Thyroid gland (tissue), 4 donors: ENCODE measurements around the gene CGGBP1. TPM values are rescaled to one million over a fixed set of nuclear protein-coding genes. Genes with fewer than 3 reads are reported as not detected.
A peak's percentile ranks its signal among the peaks of the same experiment; 100 is the strongest.

Source experiments
- DNase-seq, 2 donors: peaks; one replicate each; pipeline ENCODE4 v3.0.0-alpha.2; 2019
- H3K27ac ChIP-seq, 3 donors: fragments of 200-600 bp; sonication (generic); 1 replicate in 2 of 3; 2 replicates in 1 of 3; pipeline ENCODE4 v1.5.1; 2016 to 2019; ENCODE audit warnings: mild to moderate bottlenecking in 1 of 3, moderate library complexity in 1 of 3
- H3K27me3 ChIP-seq: fragments of 200-600 bp; sonication (generic); one replicate; pipeline ENCODE4 v1.5.1; 2019
- H3K36me3 ChIP-seq, 2 donors: fragments of 200-600 bp; sonication (generic); one replicate each; pipeline ENCODE4 v1.5.1; 2016 to 2019
- H3K4me1 ChIP-seq, 2 donors: fragments of 200-600 bp; sonication (generic); one replicate each; pipeline ENCODE4 v1.5.1; 2017 to 2019
- H3K4me3 ChIP-seq, 3 donors: fragments of 200-600 bp; sonication (generic); replicated peaks in 1 of 3; 1 replicate in 2 of 3; 2 replicates in 1 of 3; pipeline ENCODE4 v1.5.1; 2016; ENCODE audit warnings: mild to moderate bottlenecking in 1 of 3
- H3K9me3 ChIP-seq: fragments of 200-600 bp; sonication (generic); one replicate; pipeline ENCODE4 v1.5.1; 2017
- POLR2A ChIP-seq, 2 donors: fragments of 450-650 bp; IDR thresholded peaks; one replicate each; pipeline ENCODE4 v1.6.1; 2017; ENCODE audit warnings: antibody characterized with exemption in 2 of 2, mild to moderate bottlenecking in 2 of 2, moderate library complexity in 1 of 2
- WGBS, 2 donors: methylation state at CpG; one replicate each; pipeline ENCODE4 v1.1.5; 2017; 5-methylcytosine and 5-hydroxymethylcytosine counted together
- intact Hi-C: fragments of 100-400 bp; cut with DNase I; formaldehyde crosslinking; loops from one replicate; pipeline ENCODE4 v1.15.1; 2023
- total RNA-seq, 4 donors: library from RNA; depleted of rRNA; stranded (reverse); fragments of >200 nt; gene quantifications; one replicate each; pipeline ENCODE4 v1.2.3, GENCODE V29; 2016
- TF ChIP-seq, protein P1 (sequence below), 6 experiments: fragments of 200-600 bp in 3 of 6; fragments of 450-650 bp in 3 of 6; sonication (generic) in 3 of 6; IDR thresholded peaks; one replicate each; pipeline ENCODE4 v1.5.1; 2016 to 2019; ENCODE audit warnings: antibody characterized with exemption in 6 of 6, mild to moderate bottlenecking in 2 of 6, inconsistent platforms in 1 of 6, moderate library complexity in 1 of 6

CGGBP1 gene
- total RNA-seq, 4 donors from 2014 or later = 85.7 to 122 (median 90.9) TPM

DNA sequence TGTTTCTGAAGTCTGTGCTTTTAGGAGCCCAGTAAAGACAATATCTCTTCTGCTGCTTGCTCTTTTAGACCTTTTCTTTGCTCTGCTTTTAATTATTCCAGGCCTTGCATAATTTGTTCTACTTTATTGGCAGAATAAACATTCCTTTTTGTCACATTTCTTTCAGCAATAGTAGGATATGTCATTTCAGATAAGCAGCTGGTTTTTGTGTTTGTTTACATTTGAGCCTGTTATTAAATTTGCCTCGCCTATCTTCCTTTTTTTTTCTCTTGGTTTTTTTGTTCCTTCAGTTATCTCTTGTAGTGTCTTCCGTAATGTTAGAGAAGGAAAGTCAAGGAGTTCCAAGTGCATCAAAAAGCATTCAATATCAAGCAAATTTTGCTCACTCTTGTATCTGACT, 16.7 kb upstream of the CGGBP1 start:
- H3K27ac ChIP-seq = no peak overlapping the region
- no peaks in the 10 kb centered on the region for H3K36me3 ChIP-seq
- H3K4me1 ChIP-seq = peaks cover 17 to 20% of the 10 kb centered on the region in 2 donors
- 74 to 77% methylated on average over 2 of the region's 2 CpGs for WGBS, 2 donors
- no peaks in the 10 kb centered on the region for H3K27me3 ChIP-seq
- H3K4me3 ChIP-seq = no peak overlapping the region
- H3K9me3 ChIP-seq = no peaks in the 10 kb centered on the region
- DNase-seq = no peak
- TF ChIP-seq POLR2A (IDR thresholded peaks at IDR 0.05) = no peak
- TF ChIP-seq, protein P1, sequence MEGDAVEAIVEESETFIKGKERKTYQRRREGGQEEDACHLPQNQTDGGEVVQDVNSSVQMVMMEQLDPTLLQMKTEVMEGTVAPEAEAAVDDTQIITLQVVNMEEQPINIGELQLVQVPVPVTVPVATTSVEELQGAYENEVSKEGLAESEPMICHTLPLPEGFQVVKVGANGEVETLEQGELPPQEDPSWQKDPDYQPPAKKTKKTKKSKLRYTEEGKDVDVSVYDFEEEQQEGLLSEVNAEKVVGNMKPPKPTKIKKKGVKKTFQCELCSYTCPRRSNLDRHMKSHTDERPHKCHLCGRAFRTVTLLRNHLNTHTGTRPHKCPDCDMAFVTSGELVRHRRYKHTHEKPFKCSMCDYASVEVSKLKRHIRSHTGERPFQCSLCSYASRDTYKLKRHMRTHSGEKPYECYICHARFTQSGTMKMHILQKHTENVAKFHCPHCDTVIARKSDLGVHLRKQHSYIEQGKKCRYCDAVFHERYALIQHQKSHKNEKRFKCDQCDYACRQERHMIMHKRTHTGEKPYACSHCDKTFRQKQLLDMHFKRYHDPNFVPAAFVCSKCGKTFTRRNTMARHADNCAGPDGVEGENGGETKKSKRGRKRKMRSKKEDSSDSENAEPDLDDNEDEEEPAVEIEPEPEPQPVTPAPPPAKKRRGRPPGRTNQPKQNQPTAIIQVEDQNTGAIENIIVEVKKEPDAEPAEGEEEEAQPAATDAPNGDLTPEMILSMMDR (IDR thresholded peaks at IDR 0.05) = no peak
- intact Hi-C loops = no loop called here

DNA sequence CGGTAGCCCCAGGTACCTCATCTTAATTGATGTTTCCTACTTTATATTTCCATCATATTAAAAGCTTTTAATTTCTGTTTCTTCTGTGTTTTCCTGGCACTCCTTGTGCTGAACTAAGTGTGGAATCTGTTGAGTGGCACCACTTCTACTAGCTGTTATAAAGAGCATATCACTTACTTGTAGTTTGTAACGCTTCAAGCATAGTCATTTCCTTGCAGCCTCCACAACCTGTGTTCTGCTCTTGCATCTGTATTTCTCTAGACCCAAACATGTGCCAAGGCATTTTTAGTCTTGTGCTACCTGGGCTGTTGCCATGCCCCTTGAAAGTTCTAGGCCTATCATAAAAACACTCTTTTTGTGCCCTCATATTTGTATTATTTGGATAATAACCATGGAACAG, 16.3 kb upstream of the CGGBP1 start:
- 65 to 77% methylated on average over 2 of the region's 2 CpGs for WGBS, 2 donors
- Histone ChIP-seq H3K27me3 (no peaks in the 10 kb centered on the region), H3K9me3 (no peaks in the 10 kb centered on the region), H3K27ac (no peak overlapping the region), H3K36me3 (no peaks in the 10 kb centered on the region), H3K4me3 (no peak overlapping the region), H3K4me1 (peaks cover 17 to 20% of the 10 kb centered on the region in 2 donors)
- peak; percentile 12 to 31 for DNase-seq
- TF ChIP-seq, protein P1 (IDR thresholded peaks at IDR 0.05) = no peak
- TF ChIP-seq POLR2A (IDR thresholded peaks at IDR 0.05) = no peak
- intact Hi-C loops = no loop called here

DNA sequence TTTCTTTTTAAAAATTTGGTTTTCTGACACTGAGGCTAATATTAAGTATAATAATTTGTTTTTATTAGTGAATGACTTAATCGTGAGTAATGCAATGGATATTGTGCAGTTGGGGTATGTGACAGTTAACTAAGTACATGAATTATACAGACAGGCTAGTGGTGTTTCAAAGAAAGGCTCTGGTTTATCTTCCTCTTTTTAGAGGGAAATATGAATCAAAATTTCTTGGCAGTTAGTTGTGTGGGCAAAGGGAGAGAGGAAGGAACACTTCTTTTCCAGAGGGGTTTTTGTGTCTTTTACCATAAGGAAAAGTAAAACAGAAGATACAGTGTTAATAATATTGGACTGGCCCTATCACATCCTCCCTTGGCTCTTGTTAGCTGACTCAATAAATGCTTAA, 2.9 kb upstream of the CGGBP1 start:
- 56 to 78% methylated on average over 1 of the region's 1 CpG for WGBS, 2 donors
- intact Hi-C loops = loop anchor here (10.0 kb wide), 1 partner anchor 93 kb away; no protein-coding TSS in a partner anchor
- H3K4me1 ChIP-seq = peaks cover 27 to 36% of the 10 kb centered on the region in 2 donors
- H3K27me3 ChIP-seq = no peaks in the 10 kb centered on the region
- no peak for TF ChIP-seq POLR2A (IDR thresholded peaks at IDR 0.05)
- TF ChIP-seq, protein P1 (IDR thresholded peaks at IDR 0.05) = no peak
- no peaks in the 10 kb centered on the region for H3K36me3 ChIP-seq
- no peak for DNase-seq
- no peak overlapping the region for H3K4me3 ChIP-seq
- H3K9me3 ChIP-seq = no peaks in the 10 kb centered on the region
- no peak overlapping the region for H3K27ac ChIP-seq

DNA sequence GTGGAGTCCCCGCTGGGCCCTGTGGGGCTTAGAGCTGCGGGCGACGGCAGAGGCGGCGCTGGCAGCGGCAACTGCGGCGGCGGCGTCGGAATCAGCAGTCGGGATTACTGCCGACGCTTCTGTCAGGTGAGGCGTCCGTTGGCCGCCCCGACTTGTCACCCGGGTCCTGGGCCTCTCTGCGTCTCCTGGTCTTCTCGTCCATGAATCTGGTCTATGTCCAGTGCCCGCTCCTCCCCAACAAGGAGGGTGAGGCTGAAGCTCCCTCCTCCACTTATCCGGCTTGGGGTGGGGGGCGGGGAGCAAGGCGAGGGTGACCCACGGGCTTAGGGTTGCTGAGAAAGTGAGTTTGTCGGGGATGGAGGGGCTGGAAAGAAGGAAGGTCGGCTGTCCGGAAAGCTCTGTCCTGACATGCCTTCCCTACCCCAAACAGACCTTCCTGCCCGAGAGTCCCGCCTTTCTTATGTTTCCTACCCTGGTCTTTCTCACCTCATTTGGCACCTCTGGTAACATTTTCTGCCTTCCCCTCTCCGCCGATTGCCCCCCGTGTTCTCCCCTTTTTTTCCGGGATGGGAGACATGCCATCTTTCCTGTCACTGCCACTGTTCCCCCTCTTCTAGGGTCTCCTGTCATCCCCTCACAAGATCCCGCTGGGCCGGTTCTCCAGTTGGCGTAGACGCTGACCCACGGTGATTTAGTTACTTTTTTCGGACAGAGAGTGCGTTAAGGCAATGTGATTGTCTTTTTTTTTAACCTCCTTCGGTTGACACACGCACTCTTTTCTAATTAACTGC, 770 bp upstream of the CGGBP1 start:
- peaks cover 10 to 12% of the 10 kb centered on the region in 2 donors for H3K36me3 ChIP-seq
- no peaks in the 10 kb centered on the region for H3K9me3 ChIP-seq
- H3K4me3 ChIP-seq = peak overlapping the region; percentile 72 to 89 (median 77)
- peaks cover 27 to 34% of the 10 kb centered on the region in 2 donors for H3K4me1 ChIP-seq
- DNase-seq = peak; percentile 5 to 21
- H3K27ac ChIP-seq = peak overlapping the region; percentile 71 to 92 (median 90)
- H3K27me3 ChIP-seq = no peaks in the 10 kb centered on the region
- intact Hi-C loops = loop anchor here (10.0 kb wide), 1 partner anchor 95 kb away; no protein-coding TSS in a partner anchor
- TF ChIP-seq, protein P1 (IDR thresholded peaks at IDR 0.05) = no peak
- TF ChIP-seq POLR2A (IDR thresholded peaks at IDR 0.05) = no peak
- WGBS, 2 donors = 0 to 1% methylated on average over 20 to 39 of the region's 45 CpGs

DNA sequence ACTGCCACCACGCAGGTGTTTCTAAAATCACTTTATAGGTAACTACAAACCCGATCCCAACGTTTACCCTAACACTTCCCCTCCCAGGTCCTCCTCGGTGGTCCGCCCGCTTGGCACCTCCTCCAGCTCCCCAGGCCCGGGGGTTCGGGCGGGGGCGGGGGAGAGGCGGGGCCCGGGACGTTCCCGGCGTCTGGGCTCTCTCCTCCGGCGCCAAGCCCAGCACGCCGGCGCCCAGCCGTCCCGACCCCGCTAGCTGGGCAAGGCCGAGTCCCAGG, 562 bp downstream of the CGGBP1 start:
- H3K9me3 ChIP-seq = no peaks in the 10 kb centered on the region
- peaks cover 10 to 13% of the 10 kb centered on the region in 2 donors for H3K36me3 ChIP-seq
- WGBS, 2 donors = 0% methylated on average over 8 to 22 of the region's 24 CpGs
- H3K4me1 ChIP-seq = peaks cover 23 to 29% of the 10 kb centered on the region in 2 donors
- peak overlapping the region; percentile 29 to 78 (median 77) for H3K4me3 ChIP-seq
- TF ChIP-seq, protein P1 (IDR thresholded peaks at IDR 0.05) = no peak
- no peak for TF ChIP-seq POLR2A (IDR thresholded peaks at IDR 0.05)
- no peaks in the 10 kb centered on the region for H3K27me3 ChIP-seq
- DNase-seq = no peak
- intact Hi-C loops = no loop called here
- peak overlapping the region; percentile 85 to 95 (median 92) for H3K27ac ChIP-seq
